Adrenal gland (tissue), 5 donors: Measurements from ENCODE around the gene KRT78.

Experiments
- CTCF ChIP-seq, 6 experiments: fragments of 450-650 bp in 4 of 6; fragments of 200-600 bp in 2 of 6; sonication (generic) in 1 of 6; IDR thresholded peaks; 1 replicate in 5 of 6; 2 replicates in 1 of 6; pipeline versions ENCODE4 v1.5.1 to v1.8.0; 2016 to 2021; ENCODE audit warnings: antibody characterized with exemption in 6 of 6, mild to moderate bottlenecking in 2 of 6, moderate library complexity in 1 of 6
- POLR2A ChIP-seq, 2 donors: fragments of 450-650 bp; IDR thresholded peaks; one replicate each; pipeline ENCODE4 v1.6.1; 2017; ENCODE audit warnings: antibody characterized with exemption in 2 of 2, mild to moderate bottlenecking in 2 of 2, moderate library complexity in 1 of 2
- donor health status: DM: no; HTN: no; CAD: no.

GRCh38 chr12:52796429-52796794 is 52.4 kb downstream of the KRT78 start:
- no peak for TF ChIP-seq CTCF (IDR thresholded peaks at IDR 0.05)
- no peak for TF ChIP-seq POLR2A (IDR thresholded peaks at IDR 0.05)
